GM21528 (cell line): ENCODE measurements around the gene ELOVL7.
A peak's percentile ranks its signal among the peaks of the same experiment; 100 is the strongest.
"Not testable (repeated sequence)": the region's sequence is repeated elsewhere in the genome, so short reads cannot be mapped to it uniquely, and the experiment has no call there.

Source experiments
- ATAC-seq: cut with Tn5 transposase; IDR thresholded peaks from one replicate; pipeline ENCODE4 v1.9.1; 2021; ENCODE audit warnings: mild to moderate bottlenecking, moderate library complexity; ENCODE audit not compliant: unreplicated experiment, low FRiP score

ELOVL7 gene

DNA sequence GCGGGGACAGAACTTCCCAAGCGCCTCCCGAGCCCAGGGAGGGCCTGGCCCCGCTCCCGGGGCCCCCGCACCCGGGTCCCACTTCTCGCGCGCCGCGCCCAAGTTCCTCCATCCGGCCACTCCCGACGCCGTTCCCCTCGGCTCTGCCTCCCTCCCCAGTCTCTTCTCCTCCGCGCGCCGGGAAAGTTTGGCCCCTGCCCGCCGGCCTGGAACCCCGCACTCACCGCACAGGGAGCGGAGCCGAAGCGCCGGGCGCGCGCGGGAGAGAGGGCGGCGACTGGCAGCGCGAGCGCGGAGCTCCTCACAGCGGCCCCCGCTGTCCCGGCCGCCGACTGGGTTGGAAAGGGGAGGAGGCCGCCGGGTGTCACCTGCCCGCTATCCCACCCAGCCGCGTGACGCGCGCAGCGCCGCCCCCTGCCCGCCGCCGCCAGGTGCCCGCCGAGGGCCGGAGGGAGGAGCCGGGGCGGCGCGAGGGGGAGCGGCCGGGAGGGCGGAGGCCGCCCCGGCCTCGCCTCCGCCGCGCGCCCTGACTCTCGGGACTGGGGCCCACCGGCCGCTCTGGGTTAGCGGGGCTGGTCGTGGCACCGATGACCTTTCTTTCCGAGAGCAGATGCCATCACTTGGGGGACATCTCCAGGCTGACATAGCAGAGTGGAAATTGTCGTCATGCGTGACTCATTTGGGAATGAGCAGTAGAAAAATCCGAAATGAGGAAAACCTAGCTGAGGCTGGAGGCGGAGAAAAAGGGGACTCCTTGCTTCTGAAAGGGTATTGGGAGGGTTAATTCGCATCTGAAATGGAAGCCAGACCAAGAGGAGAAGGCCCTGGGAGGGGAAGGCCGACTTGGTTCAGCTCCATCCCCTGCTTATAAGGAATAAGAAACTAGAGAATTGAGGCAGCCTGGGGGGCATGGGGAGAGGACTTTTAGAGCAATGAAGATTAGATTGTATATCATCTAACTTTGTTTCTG lies at the start of gene ELOVL7:
Gene ELOVL7, minus strand, starts transcription at position 334 of the 970 bp plus-strand sequence. CDS start 56,872 bp downstream, outside the sequence.
- peak; percentile 94 for ATAC-seq

DNA sequence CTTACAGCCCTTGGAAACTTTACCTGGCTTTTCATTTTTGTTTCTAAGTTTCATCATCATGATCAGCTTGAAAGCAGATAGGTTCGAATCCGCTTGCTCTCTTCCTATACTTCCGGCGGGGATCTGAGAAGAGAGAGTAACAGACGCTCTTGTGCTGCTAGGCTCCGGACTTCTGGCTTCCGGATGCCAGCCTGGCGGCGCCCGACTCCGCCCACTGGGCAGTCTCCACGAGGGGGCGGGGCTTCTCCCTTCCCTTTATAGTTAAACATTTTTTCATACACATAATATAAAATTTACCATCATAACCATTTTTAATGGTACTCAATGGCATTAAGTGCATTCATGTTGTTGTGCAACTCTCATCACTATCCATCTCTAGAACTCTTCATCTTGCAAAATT lies 49.5 kb upstream of the ELOVL7 start:
- ATAC-seq = no peak

DNA sequence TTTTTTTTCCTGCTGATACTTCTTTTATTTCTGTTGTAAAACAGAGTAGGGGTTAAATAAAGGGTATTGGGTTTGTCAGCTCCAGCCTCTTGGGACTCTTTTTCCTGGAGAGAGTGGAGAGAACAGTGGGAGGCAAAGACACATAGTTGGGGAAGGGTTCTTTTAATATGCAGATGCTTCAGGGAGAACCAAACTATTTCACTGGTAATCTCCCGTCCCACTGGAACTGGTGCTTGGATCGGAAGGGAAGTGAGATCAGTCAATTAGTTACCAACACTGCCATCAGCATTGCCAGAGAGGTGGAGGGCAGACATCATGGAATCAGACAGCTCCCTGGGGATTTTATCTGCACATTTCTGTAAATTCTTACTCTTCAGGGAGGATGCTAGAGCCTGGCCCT lies 47.6 kb upstream of the ELOVL7 start:
- ATAC-seq = no peak

DNA sequence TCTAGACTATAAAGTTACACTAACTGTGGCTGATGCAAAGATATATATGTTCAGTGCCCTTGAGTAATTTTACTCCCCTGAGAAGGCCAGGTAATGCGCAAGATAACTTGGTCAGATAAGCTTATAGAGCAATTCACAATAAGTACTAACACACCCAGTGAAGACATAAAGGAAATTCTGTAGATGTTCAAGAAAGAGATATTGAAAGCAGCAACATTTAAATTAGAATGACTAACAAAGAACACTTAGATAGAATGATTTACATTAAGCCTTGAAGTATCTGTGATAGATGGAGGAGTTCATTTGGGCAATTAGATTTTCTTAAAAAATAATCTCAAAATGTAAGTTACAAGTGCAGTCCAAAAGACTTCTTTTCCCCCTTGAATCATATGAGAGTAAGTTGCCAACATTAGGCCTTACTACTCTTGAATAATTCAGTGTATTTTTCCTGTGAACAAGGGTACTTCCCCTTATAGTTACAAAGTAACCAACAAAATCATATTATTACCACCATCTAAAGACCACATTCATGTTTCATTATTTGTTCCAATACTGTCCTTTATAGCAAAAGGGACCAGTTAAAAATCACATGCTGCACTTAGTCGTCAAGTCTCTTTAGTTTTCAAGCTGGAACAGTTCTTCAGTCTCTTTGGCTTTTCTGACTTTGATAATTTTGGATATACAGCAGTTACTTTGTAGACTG lies 44.4 kb upstream of the ELOVL7 start:
- no peak for ATAC-seq

DNA sequence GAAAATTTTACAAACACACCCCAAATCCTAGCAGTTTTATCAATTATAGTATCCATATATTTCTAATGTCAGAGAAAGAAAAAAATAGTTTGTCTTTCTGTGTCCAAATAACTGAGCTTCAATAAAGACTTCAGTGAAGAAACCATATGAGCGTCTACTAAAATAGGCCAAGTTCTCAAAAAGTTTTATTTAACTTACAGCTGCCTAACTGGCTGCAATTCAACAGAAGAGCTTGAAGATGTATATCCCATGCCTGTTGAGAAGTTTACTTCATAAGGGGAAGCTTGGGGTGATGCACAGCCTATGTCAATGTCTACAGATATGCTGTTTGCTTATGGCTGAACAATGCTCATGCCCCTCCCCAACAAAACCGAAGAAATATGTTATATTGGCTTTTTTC lies 43.7 kb upstream of the ELOVL7 start:
- no peak for ATAC-seq

DNA sequence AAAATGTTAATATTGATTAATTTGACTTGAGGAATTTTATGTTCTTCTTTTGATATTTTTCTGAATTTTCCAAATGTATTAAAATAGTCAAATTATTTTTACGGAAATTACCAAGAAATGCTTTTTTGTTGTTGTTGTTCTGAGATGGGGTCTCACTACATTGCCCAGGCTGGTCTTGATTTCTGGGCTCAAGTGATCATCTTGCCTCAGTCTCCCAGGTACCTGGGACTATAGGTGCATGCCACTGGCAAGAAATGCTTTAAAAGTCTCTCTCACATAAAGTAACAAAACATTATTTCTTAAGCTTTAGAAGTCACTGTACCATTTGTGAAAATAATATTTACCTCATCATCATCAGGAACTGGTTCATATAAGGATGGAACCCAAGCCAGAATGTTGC lies 43.0 kb upstream of the ELOVL7 start:
- no peak for ATAC-seq

DNA sequence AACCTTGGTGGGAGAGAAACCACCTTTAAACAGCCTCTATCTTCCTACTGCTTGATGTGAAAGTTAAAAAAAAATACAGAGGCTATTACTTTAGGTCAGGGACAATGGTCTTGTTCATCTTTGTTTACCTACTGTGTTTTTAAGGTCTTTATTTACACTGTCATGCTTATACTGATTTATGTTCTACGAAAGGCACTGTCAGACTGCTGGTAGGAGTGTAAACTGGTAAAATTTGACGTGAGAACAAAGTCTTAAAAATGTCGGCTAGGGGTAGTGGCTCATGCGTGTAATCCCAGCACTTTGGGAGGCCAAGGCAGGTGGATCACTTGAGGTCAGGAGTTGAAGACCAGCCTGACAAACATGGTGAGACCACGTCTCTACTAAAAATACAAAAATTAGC lies 42.1 kb upstream of the ELOVL7 start:
- ATAC-seq = no peak

DNA sequence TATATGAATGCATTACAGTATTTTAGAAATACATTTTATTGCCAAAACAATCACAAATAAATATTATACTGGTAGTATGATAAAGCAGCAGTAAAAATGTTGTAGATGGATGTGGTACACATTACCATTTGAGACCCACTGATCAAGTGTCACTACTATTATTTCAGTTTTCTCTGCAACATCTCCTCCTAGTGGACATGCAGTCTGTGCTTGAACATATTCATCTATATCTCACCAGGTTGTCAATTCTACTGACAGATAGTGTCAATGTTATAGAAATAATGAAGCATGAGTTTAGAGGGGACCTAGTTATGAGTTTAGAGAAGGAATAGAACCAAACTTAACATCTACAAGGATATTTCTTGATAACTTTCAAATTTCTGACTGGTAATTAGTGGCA lies 39.2 kb upstream of the ELOVL7 start:
- no peak for ATAC-seq

DNA sequence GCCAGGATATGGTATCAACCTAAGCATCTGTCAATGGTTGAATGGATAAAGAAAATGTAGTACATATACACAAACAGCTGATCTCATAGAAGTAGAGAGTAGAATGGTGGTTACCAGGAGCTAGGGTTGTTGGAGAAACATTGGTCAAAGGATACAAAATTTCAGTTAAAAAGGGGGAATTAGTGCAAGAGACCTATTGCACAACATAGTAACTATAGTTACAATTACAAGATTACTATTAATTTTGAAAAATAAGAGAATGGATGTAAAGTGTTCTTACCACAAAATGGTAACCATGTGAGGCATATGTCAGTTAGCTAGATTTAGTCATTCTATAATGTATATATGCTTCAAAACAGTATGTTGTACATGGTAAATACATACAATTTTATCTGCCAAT lies 28.8 kb upstream of the ELOVL7 start:
- ATAC-seq = no peak

DNA sequence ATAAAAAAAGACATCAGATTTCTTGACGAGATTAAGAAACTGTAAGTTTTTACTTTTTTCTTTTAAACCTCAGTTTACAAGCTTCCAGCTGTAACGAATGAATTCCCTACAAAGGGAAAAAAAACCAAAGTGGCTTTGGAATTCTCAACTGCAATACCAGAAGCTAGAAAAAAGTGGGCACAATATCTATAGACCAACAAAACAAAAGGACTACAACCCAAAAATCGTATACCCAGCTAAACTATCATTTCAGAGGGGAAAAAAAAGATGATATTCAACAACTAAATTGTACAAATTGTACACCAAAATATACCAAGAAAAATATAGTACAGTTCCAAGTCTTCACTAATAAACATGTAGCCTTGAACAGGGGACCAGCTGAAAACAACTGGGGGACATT lies 26.8 kb upstream of the ELOVL7 start:
- ATAC-seq = no peak

DNA sequence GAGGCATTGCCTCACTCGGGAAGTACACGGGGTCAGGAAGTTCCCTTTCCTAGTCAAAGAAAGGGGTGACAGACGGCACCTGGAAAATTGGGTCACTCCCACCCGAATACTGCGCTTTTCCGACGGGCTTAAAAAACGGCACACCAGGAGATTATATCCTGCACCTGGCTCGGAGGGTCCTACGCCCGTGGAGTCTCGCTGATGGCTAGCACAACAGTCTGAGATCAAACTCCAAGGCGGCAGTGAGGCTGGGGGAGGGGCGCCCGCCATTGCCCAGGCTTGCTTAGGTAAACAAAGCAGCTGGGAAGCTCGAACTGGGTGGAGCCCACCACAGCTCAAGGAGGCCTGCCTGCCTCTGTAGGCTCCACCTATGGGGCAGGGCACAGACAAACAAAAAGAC lies 16.5 kb upstream of the ELOVL7 start:
- ATAC-seq = not testable (repeated sequence)

DNA sequence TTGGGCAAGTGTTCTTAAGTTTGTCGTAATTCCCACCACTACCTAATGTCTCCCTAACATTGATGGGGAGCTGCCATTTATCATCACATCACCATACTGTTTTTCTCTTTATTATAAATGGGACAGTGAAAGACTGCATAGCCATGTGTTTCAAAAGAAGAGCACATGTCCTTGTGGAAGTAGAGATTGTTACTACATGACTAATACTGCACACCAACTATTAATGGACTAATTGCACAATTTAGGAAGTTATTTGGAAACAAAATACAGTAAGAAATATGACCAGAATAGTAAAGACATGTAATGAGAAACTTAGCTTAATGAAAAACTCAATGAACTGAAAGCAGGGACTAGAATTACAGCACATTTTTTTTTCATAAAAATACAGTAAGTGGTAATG lies 12.0 kb upstream of the ELOVL7 start:
- ATAC-seq = no peak

DNA sequence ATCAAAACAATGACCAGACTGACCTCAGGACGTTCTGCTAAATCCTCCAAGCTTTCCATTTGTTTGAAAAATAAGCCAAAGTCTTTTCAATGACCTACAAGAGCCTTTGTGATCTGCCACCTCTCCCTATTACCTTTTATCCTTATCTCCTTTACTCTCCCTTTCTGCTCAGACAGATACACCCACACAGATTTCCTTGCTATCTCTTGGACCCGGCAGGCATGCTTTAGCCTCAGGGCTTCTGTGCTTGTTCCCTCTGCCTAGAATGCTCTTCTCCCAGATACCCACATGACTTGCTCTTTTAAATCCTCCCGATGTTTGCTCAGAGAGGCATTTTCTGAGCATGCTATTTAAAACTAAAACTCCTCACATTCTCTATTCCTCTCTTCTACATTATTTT lies 8.9 kb upstream of the ELOVL7 start:
- ATAC-seq = no peak

DNA sequence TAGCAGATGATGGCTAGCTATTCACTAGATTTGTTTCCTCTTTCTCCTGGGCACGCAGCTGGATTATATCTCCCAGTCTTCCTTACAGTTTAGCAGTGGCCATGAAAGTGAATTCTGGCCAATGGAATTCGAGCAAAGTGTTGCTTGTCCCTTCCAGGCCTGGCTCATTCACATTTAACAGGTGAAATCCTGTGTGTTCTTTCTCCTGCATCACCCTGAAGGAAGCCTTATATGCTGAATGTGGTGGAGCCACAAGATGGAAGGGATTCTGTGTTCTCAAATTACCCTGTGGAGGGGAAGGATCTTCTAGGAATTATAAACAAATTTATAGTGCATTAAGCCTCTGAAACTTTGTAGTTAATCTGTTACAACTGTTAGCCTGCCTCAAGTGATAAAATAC lies 8.2 kb upstream of the ELOVL7 start:
- ATAC-seq = no peak

DNA sequence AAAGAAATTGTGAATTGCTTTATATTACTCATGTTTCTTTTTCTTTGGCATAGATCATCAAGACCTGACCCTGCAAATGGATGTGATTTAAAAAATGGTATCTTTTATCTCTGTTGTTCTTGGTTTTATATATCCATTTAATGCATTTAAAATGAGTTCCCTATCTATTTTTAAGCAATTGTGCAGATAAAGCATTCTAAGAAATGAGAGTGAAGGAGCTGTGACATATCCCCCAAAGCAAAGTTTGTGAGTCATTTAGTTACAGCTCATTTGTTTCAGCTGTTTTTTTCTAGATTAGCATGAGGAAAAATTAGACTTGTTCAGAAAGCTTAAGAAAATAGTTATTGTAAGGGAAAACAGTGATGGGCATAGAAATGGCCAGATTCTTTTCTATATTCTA lies 7.6 kb upstream of the ELOVL7 start:
- no peak for ATAC-seq

DNA sequence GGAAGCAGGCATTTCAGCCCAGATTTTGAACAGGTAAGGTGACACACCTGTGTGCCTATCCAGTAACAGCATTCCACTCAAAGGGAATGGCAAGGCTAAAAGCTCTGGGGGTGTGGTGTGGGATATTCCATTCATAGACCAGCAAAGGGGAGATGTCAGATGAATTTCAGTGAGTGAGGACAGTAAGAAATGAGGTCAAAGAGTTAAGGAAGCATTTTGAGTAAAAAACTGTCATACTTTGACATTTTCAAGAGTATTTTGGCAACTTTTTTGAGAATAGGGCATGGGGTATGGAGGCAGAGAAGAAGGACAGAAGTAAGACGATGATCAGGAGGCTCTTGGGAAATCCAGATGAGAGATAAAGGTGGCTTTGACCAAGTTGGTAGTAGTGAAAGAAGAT lies 2.2 kb upstream of the ELOVL7 start:
- ATAC-seq = no peak

DNA sequence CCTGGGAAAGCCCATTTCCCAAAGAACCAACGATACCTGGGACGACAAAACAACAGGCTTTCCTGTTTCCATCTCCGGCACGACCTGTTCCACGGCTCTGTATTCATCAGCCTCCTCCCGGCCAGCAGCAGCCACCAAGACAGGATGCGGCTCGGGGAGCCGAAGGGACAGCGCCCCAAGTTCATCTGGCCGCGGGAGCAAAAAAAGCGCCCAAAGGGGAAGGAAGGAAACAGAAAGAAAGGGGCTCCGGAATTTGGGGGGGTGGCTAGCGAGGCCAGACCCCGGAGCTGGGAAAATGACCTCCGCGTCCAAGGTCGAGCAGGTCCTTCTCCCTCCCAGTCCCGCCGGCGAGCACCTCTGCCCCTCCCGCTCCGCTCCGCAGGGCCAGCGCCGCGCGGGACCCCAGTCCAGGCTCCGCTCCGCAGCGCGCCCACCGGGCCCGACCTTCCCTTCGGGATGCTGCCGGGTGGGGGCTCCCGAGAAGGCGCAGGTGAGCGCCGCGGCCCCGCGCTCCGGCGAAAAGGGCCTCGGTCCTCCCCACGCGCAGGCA lies 608 bp downstream of the ELOVL7 start:
- peak; percentile 24 for ATAC-seq

DNA sequence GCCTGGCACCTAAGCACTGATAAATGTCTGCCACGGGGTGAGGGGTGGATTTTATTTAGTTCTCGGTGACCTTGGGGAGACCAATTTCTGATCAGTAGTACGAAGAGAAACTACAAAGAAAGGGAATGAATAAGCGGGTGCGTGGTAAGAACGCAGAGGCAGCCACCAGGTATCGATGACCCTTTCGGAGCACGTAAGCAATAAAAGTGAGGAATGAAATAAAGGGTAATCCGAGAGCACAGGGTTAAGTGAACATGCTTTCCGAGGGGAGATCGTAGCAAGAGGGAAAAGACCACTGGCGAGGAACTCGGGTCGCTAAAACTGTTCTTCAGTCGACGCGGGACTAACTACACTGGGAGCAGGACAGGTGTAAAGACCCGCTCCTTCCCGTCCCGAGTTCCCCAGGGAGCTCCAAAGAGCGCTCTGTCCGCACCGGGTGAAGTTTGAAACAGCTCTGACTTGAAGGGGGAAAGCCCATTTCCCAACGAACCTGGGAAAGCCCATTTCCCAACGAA lies 1.1 kb downstream of the ELOVL7 start:
- ATAC-seq = no peak

DNA sequence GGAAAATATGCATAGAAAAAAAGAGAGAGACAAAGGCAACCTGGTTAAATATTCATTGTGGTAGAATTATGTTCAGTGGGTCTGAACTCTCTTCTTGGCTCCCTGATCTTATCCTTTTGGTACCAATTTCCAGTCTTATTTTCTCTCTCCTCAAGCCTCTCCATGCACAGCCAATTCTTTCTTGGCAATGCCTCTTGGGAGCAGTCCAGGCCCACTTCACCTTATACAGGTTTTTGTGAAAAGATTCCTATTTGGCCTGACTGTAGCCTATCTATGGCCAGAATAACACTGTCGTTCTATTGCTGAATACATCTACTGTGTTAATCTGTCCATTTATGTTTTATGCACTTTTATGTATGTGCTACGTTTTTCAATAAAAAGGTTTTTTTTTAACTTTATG lies 2.7 kb downstream of the ELOVL7 start:
- no peak for ATAC-seq

DNA sequence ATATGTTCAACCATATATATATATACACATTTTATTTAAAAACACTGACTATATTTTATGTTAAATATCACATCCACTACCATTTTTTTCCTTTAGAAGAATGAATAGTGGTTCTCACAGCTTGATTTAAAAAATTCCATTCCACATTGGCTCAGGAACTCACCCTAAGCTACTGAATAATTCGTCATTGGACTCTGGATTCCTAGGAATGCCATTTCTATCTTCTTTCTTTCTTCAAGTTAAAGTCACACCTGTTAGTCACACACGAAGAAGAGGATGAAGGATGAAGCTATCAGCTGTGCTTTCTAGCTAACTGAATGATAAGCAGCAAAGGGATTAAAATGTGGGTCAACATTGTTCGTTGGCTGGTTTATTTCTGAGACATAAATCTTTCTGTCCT lies 7.9 kb downstream of the ELOVL7 start:
- no peak for ATAC-seq

DNA sequence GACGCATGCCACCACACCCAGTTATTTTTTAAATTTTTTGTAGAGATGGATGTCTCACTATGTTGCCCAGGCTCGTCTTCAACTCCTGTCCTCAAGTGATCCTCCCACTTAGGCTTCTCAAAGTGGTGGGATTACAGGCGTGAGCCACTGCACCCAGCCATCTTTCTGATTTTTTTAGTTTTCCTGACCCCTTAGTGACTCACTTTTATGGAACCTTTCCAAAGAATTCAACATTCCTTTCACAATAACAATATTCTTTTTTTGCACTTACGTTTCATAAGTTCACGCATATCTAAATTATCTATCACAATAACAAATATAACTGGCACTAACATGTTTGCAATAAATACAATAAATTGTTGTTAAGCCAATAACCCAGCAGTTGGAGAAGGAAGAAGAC lies 8.5 kb downstream of the ELOVL7 start:
- ATAC-seq = no peak
